Erythroblast (primary cell): ENCODE measurements around the gene OR13C5.
"Not testable (repeated sequence)": the region's sequence is repeated elsewhere in the genome, so short reads cannot be mapped to it uniquely, and the experiment has no call there.

Source experiments
- DNase-seq, 2 experiments: peaks; one replicate each; lab custom pipeline; 2025; lab: John Stamatoyannopoulos, UW
- GATA1 ChIP-seq: IDR thresholded peaks from 2 replicates; pipeline ENCODE4 v1.6.1; 2011; ENCODE audit warnings: low read depth, mild to moderate bottlenecking, control low read depth, low read length, moderate library complexity
- POLR2A ChIP-seq: IDR thresholded peaks from 2 replicates; pipeline ENCODE4 v1.6.1; 2011; ENCODE audit warnings: mild to moderate bottlenecking, low read length

OR13C5 gene

GRCh38 chr9:104599313-104599712, at the start of gene OR13C5:
OR13C5 (minus strand) TSS chr9:104599413; CDS start chr9:104599413, 0 bp downstream.
- DNase-seq, result not testable (repeated sequence)

- TF ChIP-seq POLR2A, result no peak
- TF ChIP-seq GATA1, result no peak
- DNase-seq, result no peak
Observed at GRCh38 chr9:104635456-104635855, 36.2 kb upstream of the OR13C5 start.

GRCh38 chr9:104633976-104634520, 34.8 kb upstream of the OR13C5 start:
- no peak for DNase-seq
- TF ChIP-seq POLR2A (no peak), GATA1 (no peak)

GRCh38 chr9:104625964-104626363, 26.8 kb upstream of the OR13C5 start:
- not testable (repeated sequence) for DNase-seq

GRCh38 chr9:104618104-104618503, 18.9 kb upstream of the OR13C5 start, which contains the start of gene OR13C9:
OR13C9 (minus strand) TSS chr9:104618204; CDS start chr9:104618204, 0 bp downstream.
- TF ChIP-seq POLR2A (no peak), GATA1 (no peak)
- no peak for DNase-seq

GRCh38 chr9:104617418-104617817, 18.2 kb upstream of the OR13C5 start:
- TF ChIP-seq POLR2A (no peak), GATA1 (no peak)
- DNase-seq, result no peak

GRCh38 chr9:104611213-104611612, 12.0 kb upstream of the OR13C5 start:
- no peak for DNase-seq
- TF ChIP-seq POLR2A (no peak), GATA1 (no peak)

GRCh38 chr9:104608336-104608735, 9.1 kb upstream of the OR13C5 start:
- no peak for DNase-seq

GRCh38 chr9:104606152-104606551, 6.9 kb upstream of the OR13C5 start:
- TF ChIP-seq GATA1 (no peak), POLR2A (no peak)
- DNase-seq, result no peak

More at GRCh38 chr9:104608336-104608735, 9.1 kb upstream of the OR13C5 start:
- TF ChIP-seq POLR2A (no peak), GATA1 (no peak)

- DNase-seq, result not testable (repeated sequence)
Observed at GRCh38 chr9:104605527-104605926, 6.3 kb upstream of the OR13C5 start, which contains the start of gene OR13C2. OR13C2 (minus strand) TSS chr9:104605627; CDS start chr9:104605627, 0 bp downstream.

- TF ChIP-seq GATA1 (no peak), POLR2A (no peak)
Observed at GRCh38 chr9:104604801-104605200, 5.6 kb upstream of the OR13C5 start.

GRCh38 chr9:104598749-104599148, 464 bp downstream of the OR13C5 start:
- DNase-seq, result not testable (repeated sequence)

More at GRCh38 chr9:104604801-104605200, 5.6 kb upstream of the OR13C5 start:
- DNase-seq, result no peak

GRCh38 chr9:104589626-104590025, 9.6 kb downstream of the OR13C5 start:
- TF ChIP-seq POLR2A (no peak), GATA1 (no peak)
- DNase-seq, result no peak

GRCh38 chr9:104586496-104587180, 12.6 kb downstream of the OR13C5 start:
- no peak for DNase-seq
- TF ChIP-seq GATA1 (no peak), POLR2A (no peak)

GRCh38 chr9:104580562-104580961, 18.7 kb downstream of the OR13C5 start:
- TF ChIP-seq GATA1 (no peak), POLR2A (no peak)
- no peak for DNase-seq
